Progenitor cell of endocrine pancreas (in vitro differentiated cells): ENCODE measurements around the gene GDPD5. TPM values are rescaled to one million over a fixed set of nuclear protein-coding genes. Genes with fewer than 3 reads are reported as not detected.
A peak's percentile ranks its signal among the peaks of the same experiment; 100 is the strongest.

Experiments
- DNase-seq: peaks from one replicate; pipeline ENCODE4 v3.0.0; 2021; ENCODE audit warnings: low spot score; ENCODE audit not compliant: unreplicated experiment
- H3K27ac Mint-ChIP-seq: 2 replicates; pipeline ENCODE4 v1.8.0; 2021; ENCODE audit warnings: mild to moderate bottlenecking, moderate library complexity, mixed read lengths
- H3K27me3 Mint-ChIP-seq: 2 replicates; pipeline ENCODE4 v1.8.0; 2021; ENCODE audit warnings: mixed read lengths
- H3K36me3 Mint-ChIP-seq: 2 replicates; pipeline ENCODE4 v1.8.0; 2022; ENCODE audit warnings: mixed read lengths; ENCODE audit not compliant: insufficient read depth
- H3K4me1 Mint-ChIP-seq: 2 replicates; pipeline ENCODE4 v1.8.0; 2021; ENCODE audit warnings: low read depth, mixed read lengths
- H3K4me3 Mint-ChIP-seq: 2 replicates; pipeline ENCODE4 v1.8.0; 2021; ENCODE audit warnings: low read depth, mild to moderate bottlenecking, moderate library complexity, mixed read lengths
- H3K9me3 Mint-ChIP-seq: 2 replicates; pipeline ENCODE4 v1.8.0; 2021; ENCODE audit warnings: low read depth, mixed read lengths
- total RNA-seq: library from RNA; stranded (reverse); gene quantifications from 2 replicates; pipeline ENCODE4 v1.2.1, GENCODE V29; 2021
- TF ChIP-seq, protein P1 (sequence below): fragments of 200-600 bp; sonication (generic); IDR thresholded peaks from one replicate; pipeline ENCODE4 v1.5.0; 2021; ENCODE audit warnings: antibody characterized with exemption, mild to moderate bottlenecking; ENCODE audit not compliant: unreplicated experiment

Gene GDPD5
- total RNA-seq, 1 donor from 2014 or later = 32.4 TPM

DNA sequence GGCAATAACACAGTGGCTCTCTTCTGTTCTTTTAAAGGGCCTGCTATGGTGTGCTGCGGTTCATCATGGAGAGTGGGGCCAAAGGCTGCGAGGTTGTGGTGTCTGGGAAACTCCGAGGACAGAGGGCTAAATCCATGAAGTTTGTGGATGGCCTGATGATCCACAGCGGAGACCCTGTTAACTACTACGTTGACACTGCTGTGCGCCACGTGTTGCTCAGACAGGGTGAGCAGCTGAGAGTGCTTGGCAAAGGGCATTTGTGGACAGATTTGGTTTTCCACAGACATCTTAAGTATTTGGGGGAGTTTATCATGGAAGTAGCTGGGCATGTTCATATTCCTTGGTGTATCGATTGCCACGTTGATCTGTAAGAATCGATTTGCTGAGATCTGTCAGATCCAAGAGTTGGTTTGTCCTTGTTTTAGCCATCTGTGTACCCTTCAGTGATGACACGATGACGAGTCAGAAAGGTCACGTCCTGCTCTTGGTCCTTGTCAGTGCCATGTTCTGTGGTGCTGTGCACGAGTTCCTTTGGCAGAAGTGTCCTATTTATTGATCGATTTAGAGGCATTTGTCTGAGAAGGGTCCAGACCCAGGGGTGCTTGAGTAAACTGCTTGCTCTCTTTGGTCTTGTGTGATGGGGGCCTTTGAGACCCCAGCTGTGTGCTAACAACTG, 121.6 kb downstream of the GDPD5 start:
- Mint-ChIP-seq H3K27me3 (no peaks in the 10 kb centered on the region), H3K36me3 (peaks cover 54% of the 10 kb centered on the region), H3K27ac (peak overlapping the region; percentile 53), H3K9me3 (no peaks in the 10 kb centered on the region), H3K4me3 (no peak overlapping the region), H3K4me1 (peaks cover 33% of the 10 kb centered on the region)
- TF ChIP-seq, protein P1, sequence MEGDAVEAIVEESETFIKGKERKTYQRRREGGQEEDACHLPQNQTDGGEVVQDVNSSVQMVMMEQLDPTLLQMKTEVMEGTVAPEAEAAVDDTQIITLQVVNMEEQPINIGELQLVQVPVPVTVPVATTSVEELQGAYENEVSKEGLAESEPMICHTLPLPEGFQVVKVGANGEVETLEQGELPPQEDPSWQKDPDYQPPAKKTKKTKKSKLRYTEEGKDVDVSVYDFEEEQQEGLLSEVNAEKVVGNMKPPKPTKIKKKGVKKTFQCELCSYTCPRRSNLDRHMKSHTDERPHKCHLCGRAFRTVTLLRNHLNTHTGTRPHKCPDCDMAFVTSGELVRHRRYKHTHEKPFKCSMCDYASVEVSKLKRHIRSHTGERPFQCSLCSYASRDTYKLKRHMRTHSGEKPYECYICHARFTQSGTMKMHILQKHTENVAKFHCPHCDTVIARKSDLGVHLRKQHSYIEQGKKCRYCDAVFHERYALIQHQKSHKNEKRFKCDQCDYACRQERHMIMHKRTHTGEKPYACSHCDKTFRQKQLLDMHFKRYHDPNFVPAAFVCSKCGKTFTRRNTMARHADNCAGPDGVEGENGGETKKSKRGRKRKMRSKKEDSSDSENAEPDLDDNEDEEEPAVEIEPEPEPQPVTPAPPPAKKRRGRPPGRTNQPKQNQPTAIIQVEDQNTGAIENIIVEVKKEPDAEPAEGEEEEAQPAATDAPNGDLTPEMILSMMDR = no peak
- no peak for DNase-seq

DNA sequence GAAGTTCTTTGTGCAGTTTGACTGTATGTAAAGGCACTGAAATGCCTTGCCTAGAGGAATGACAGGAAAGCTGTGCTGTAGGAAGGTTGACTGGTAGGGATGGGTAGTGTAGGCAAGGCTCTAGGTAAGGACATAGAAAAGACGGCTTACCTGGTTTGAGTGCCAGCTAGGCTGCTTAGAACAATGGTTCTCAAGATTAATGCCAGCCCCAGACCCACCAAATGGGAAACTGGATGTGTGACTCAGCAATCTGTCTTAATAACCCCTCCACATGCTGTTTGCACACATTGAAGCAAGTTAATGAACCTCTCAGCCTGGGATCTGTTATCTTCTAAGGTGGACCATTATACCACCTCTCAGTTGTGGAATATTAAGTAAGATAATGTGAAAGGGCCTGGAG, 122.7 kb downstream of the GDPD5 start:
- peak overlapping the region; percentile 92 for H3K4me3 Mint-ChIP-seq
- H3K9me3 Mint-ChIP-seq = no peaks in the 10 kb centered on the region
- DNase-seq = no peak
- H3K4me1 Mint-ChIP-seq = peaks cover 34% of the 10 kb centered on the region
- TF ChIP-seq, protein P1 = no peak
- no peaks in the 10 kb centered on the region for H3K27me3 Mint-ChIP-seq
- H3K36me3 Mint-ChIP-seq = peaks cover 50% of the 10 kb centered on the region
- H3K27ac Mint-ChIP-seq = peak overlapping the region; percentile 98

DNA sequence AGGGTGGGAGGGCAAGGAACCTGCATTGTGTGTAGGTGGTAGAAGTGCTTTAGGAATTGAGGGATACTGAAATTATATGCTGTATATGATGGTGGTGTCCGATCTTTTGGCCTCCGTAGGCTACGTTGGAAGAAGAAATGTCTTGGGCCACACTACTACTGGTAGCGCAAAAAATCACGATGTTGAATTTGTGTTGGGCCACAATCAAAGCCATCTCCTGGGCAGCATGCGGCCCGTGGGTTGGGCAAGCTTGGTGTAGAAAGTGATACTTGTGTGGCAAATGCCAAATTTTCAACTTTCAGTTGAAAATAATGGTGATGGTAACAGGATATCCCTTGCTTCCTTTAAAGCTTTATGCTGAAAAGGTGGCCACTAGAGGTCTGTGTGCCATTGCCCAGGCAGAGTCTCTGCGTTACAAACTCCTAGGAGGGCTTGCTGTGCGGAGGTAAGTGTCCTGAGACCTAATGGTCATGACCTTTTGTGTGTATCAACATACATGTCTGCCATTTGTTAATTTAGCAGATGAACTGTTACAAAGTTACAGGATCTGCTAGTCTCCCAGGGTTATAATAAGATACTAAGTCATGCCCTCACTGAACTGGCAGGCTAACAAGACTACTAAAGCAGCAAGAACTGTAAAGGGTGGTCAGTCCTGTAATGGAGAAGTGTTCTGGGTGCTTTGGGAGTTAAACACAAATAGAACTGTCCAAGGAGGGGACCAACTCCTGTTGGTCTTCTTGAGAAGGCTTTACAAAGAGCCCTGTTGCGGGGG, 123.6 kb downstream of the GDPD5 start:
- H3K4me3 Mint-ChIP-seq = peak overlapping the region; percentile 92
- H3K4me1 Mint-ChIP-seq = peaks cover 32% of the 10 kb centered on the region
- no peaks in the 10 kb centered on the region for H3K27me3 Mint-ChIP-seq
- H3K36me3 Mint-ChIP-seq = peaks cover 45% of the 10 kb centered on the region
- H3K27ac Mint-ChIP-seq = peak overlapping the region; percentile 98
- TF ChIP-seq, protein P1 = no peak
- no peaks in the 10 kb centered on the region for H3K9me3 Mint-ChIP-seq
- no peak for DNase-seq

DNA sequence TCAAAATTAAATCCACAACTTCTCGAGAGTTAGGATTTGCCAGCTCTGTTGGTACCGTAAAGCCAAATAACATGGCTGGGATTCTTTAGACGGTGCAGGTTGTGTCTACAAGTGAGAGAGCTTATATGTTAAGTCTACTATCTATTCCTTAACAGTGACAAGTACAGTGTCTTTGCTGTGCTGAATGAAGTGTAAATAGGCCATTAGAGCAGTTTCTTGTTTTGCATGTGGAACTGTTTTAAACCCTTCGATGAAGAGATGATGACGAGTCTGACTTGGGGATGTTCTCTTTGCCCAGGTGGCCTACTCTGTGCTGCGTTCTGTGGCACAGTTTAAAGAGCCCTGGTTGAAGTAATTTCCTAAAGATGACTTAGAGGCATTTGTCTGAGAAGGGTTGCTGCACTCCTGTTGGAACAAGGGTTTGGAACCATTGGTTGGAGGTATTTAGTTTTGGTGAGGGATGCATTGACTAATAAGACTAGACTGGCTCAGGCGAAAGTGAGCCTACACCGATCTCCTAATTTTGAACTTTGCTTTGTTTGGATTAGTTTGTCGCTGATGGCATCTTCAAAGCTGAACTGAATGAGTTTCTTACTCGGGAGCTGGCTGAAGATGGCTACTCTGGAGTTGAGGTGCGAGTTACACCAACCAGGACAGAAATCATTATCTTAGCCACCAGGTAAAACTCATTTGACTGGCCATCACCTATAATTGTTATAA, 125.4 kb downstream of the GDPD5 start:
- Mint-ChIP-seq H3K4me1 (peaks cover 38% of the 10 kb centered on the region), H3K9me3 (no peaks in the 10 kb centered on the region)

More for the DNA sequence above, 125.4 kb downstream of the GDPD5 start:
- Mint-ChIP-seq H3K27me3 (peaks cover 4% of the 10 kb centered on the region), H3K27ac (peak overlapping the region; percentile 98), H3K36me3 (peaks cover 33% of the 10 kb centered on the region), H3K4me3 (peak overlapping the region; percentile 92)
- TF ChIP-seq, protein P1 = no peak
- DNase-seq = no peak
